Mammary microvascular endothelial cell (primary cell): ENCODE measurements around the gene BHLHE41. TPM values are rescaled to one million over a fixed set of nuclear protein-coding genes. Genes with fewer than 3 reads are reported as not detected.

ENCODE experiments used
- total RNA-seq: library from RNA; depleted of rRNA; stranded (reverse); fragments of >200 nt; gene quantifications from 2 replicates; pipeline ENCODE4 v1.2.3, GENCODE V29; 2015

Gene BHLHE41
- total RNA-seq = 1.6 and 4.4 TPM in 2 replicates

GRCh38 chr12:26124446-26125399 is at the start of gene BHLHE41:
BHLHE41 (minus strand) TSS chr12:26125037; CDS start chr12:26124779, 258 bp downstream.

Other genes with a start within 250 kb of the BHLHE41 start
- 37.6 and 55.3 TPM in 2 replicates for gene RASSF8, start 166.4 kb downstream of the BHLHE41 start, total RNA-seq
- gene SSPN, start 70.5 kb upstream of the BHLHE41 start, total RNA-seq = 0.94 and 1.7 TPM in 2 replicates